HFFc6 (cell line): ENCODE measurements around the gene CAMK2G. TPM values are rescaled to one million over a fixed set of nuclear protein-coding genes. Genes with fewer than 3 reads are reported as not detected.

Experiments
- DNase-seq: peaks from one replicate; pipeline ENCODE4 v3.0.0-alpha.2; 2018
- H3K27ac Mint-ChIP-seq: 2 replicates; pipeline ENCODE4 v1.8.0; 2020; ENCODE audit warnings: mild to moderate bottlenecking, mixed read lengths
- H3K27me3 Mint-ChIP-seq: 2 replicates; pipeline ENCODE4 v1.8.0; 2021; ENCODE audit warnings: mild to moderate bottlenecking, moderate library complexity, mixed read lengths; ENCODE audit not compliant: insufficient read depth
- H3K36me3 Mint-ChIP-seq: 2 replicates; pipeline ENCODE4 v1.8.0; 2021; ENCODE audit warnings: low read depth, mixed read lengths
- H3K4me1 Mint-ChIP-seq: 2 replicates; pipeline ENCODE4 v1.8.0; 2020; ENCODE audit warnings: low read depth, mixed read lengths
- H3K4me3 Mint-ChIP-seq: 2 replicates; pipeline ENCODE4 v1.8.0; 2020; ENCODE audit warnings: mild to moderate bottlenecking, moderate library complexity, mixed read lengths
- H3K9me3 Mint-ChIP-seq: 2 replicates; pipeline ENCODE4 v1.8.0; 2020; ENCODE audit warnings: mild to moderate bottlenecking, mixed read lengths
- CTCF ChIP-seq: fragments of 200-600 bp; sonication (generic); IDR thresholded peaks from 2 replicates; pipeline ENCODE4 v1.5.0; 2021; ENCODE audit warnings: antibody characterized with exemption, mild to moderate bottlenecking
- total RNA-seq, 6 experiments: library from RNA; stranded (reverse); fragmentation: NEBNext Ultra II Directional; extraction: Animal tissue kit (Norgen Biotek cat#: 25700); gene quantifications; 2 replicates in 1 of 6; 3 replicates in 5 of 6; pipeline ENCODE4 v1.2.3, GENCODE V29; 2021

The CAMK2G gene
- total RNA-seq, 6 experiments from 2014 or later = 24.6 to 33.1 (median 28.1) TPM

GRCh38 chr10:73803680-73804286, 70.6 kb downstream of the CAMK2G start:
- Mint-ChIP-seq H3K36me3 (peaks cover 20% of the 10 kb centered on the region), H3K4me1 (peaks cover 7% of the 10 kb centered on the region; the same call in 1 of the 2 replicates), H3K27me3 (peaks cover 1% of the 10 kb centered on the region; the same call in 1 of the 2 replicates), H3K4me3 (no peak overlapping the region), H3K9me3 (no peaks in the 10 kb centered on the region), H3K27ac (peak overlapping the region; percentile 61; the same call in 1 of the 2 replicates)
- no peak for DNase-seq
- no peak for TF ChIP-seq CTCF

GRCh38 chr10:73802276-73802991, 71.9 kb downstream of the CAMK2G start:
- Mint-ChIP-seq H3K9me3 (no peaks in the 10 kb centered on the region), H3K27ac (no peak overlapping the region; the same call in 1 of the 2 replicates), H3K4me3 (no peak overlapping the region), H3K36me3 (peaks cover 23% of the 10 kb centered on the region), H3K27me3 (peaks cover 9% of the 10 kb centered on the region; the same call in 1 of the 2 replicates), H3K4me1 (peaks cover 6% of the 10 kb centered on the region; the same call in 1 of the 2 replicates)
- TF ChIP-seq CTCF = peak; percentile 30; the same call in 1 of the 2 replicates
- DNase-seq = no peak

GRCh38 chr10:73801253-73801590, 73.1 kb downstream of the CAMK2G start:
- Mint-ChIP-seq H3K9me3 (no peaks in the 10 kb centered on the region), H3K27me3 (peaks cover 9% of the 10 kb centered on the region; the same call in 1 of the 2 replicates), H3K4me3 (no peak overlapping the region), H3K4me1 (peaks cover 6% of the 10 kb centered on the region; the same call in 1 of the 2 replicates), H3K27ac (no peak overlapping the region), H3K36me3 (peaks cover 14% of the 10 kb centered on the region)
- DNase-seq = no peak
- no peak for TF ChIP-seq CTCF

- no peaks in the 10 kb centered on the region for H3K9me3 Mint-ChIP-seq
- H3K4me3 Mint-ChIP-seq = no peak overlapping the region
- H3K27ac Mint-ChIP-seq = no peak overlapping the region
- peaks cover 9% of the 10 kb centered on the region; the same call in 1 of the 2 replicates for H3K27me3 Mint-ChIP-seq
- DNase-seq = no peak
- no peak for TF ChIP-seq CTCF
- H3K36me3 Mint-ChIP-seq = peaks cover 10% of the 10 kb centered on the region
- H3K4me1 Mint-ChIP-seq = peaks cover 6% of the 10 kb centered on the region; the same call in 1 of the 2 replicates
Observed at GRCh38 chr10:73800560-73801252, 73.6 kb downstream of the CAMK2G start.

- Mint-ChIP-seq H3K9me3 (no peaks in the 10 kb centered on the region), H3K27ac (peak overlapping the region; percentile 60; the same call in 1 of the 2 replicates), H3K36me3 (peaks cover 10% of the 10 kb centered on the region), H3K27me3 (peaks cover 9% of the 10 kb centered on the region; the same call in 1 of the 2 replicates), H3K4me1 (peaks cover 6% of the 10 kb centered on the region; the same call in 1 of the 2 replicates), H3K4me3 (no peak overlapping the region)
- DNase-seq = no peak
- TF ChIP-seq CTCF = no peak
Observed at GRCh38 chr10:73799899-73800559, 74.3 kb downstream of the CAMK2G start.
